K562 (cell line): ENCODE data around the gene PGA3. TPM values are rescaled to one million over a fixed set of nuclear protein-coding genes. Genes with fewer than 3 reads are reported as not detected.
"Not testable (repeated sequence)": the region's sequence is repeated elsewhere in the genome, so short reads cannot be mapped to it uniquely, and the experiment has no call there.

Source experiments
- ATAC-seq: fragments of 200-7000 bp; cut with Tn5 transposase; 3 replicates; pipeline ENCODE4 v1.9.1; 2020; ENCODE audit warnings: moderate library complexity
- BruUV-seq: library from RNA; stranded (reverse); fragments of 400-500 nt; replicated peaks from 2 replicates; lab custom pipeline; 2021; lab: Mats Ljungman, UMichigan
- CTCF ChIA-PET: fragments of 300-600 bp; formaldehyde crosslinking; extraction: SDS; loops from one replicate; lab custom pipeline; 2021; ENCODE audit warnings: low intra/inter-chr PET ratio; lab: Yijun Ruan, JAX
- POLR2A ChIA-PET: fragments of 300-600, 350-650 bp; sonication (Branson Sonifier 250); formaldehyde crosslinking; extraction: SDS; loops from one replicate; lab custom pipeline; 2021; ENCODE audit warnings: antibody characterized with exemption, inconsistent platforms; lab: Yijun Ruan, JAX
- DNase-seq, 4 experiments: peaks; one replicate each; pipeline versions ENCODE4 v3.0.0 to v3.0.0-alpha.2; 2011 to 2018; ENCODE audit warnings: low spot score in 3 of 4, mixed read lengths in 3 of 4; ENCODE audit errors: extremely low read depth in 1 of 4
- FAIRE-seq: peaks from 2 replicates; lab custom pipeline; 2011; peaks lifted over from hg19 to GRCh38; lab: Jason Lieb, UNC
- H2AFZ ChIP-seq: 2 replicates; pipeline ENCODE4 v1.6.0; 2011; ENCODE audit warnings: low read depth, low read length, control low read depth, inconsistent platforms
- H3K27ac ChIP-seq: fragments of 200-600 bp; 3 replicates; pipeline ENCODE4 v1.8.0; 2011; ENCODE audit warnings: low read depth, mild to moderate bottlenecking, control low read depth, inconsistent platforms, low read length, moderate library complexity, mixed read lengths; ENCODE audit errors: extremely low read depth
- H3K27me3 ChIP-seq, 2 experiments: fragments of 300-600 bp in 1 of 2; 2 replicates in 1 of 2; 3 replicates in 1 of 2; pipeline versions ENCODE4 v1.6.0 to v1.8.0; 2011; ENCODE audit warnings: inconsistent platforms in 2 of 2, low read length in 2 of 2, mild to moderate bottlenecking in 1 of 2, mixed read lengths in 1 of 2, moderate library complexity in 1 of 2; ENCODE audit not compliant: control insufficient read depth in 2 of 2, insufficient read depth in 2 of 2
- H3K36me3 ChIP-seq: fragments of 300-600 bp; 3 replicates; pipeline ENCODE4 v1.8.0; 2011; ENCODE audit warnings: mild to moderate bottlenecking, low read length, inconsistent platforms; ENCODE audit not compliant: control insufficient read depth, insufficient read depth
- H3K4me1 ChIP-seq, 2 experiments: fragments of 200-600 bp in 1 of 2; replicated peaks in 1 of 2; 2 replicates in 1 of 2; 3 replicates in 1 of 2; pipeline versions ENCODE4 v1.5.1 to v1.8.0; 2011; ENCODE audit warnings: inconsistent platforms in 2 of 2, low read length in 2 of 2, mild to moderate bottlenecking in 1 of 2, mixed read lengths in 1 of 2, moderate library complexity in 1 of 2; ENCODE audit not compliant: control insufficient read depth in 2 of 2, insufficient read depth in 2 of 2
- H3K4me2 ChIP-seq: 2 replicates; pipeline ENCODE4 v1.6.1; 2011; ENCODE audit warnings: low read length, control low read depth, inconsistent platforms, mixed read lengths; ENCODE audit not compliant: insufficient read depth
- H3K4me3 ChIP-seq: fragments of 200-600 bp; sonication (generic), shearing (Covaris generic); 2 replicates; pipeline ENCODE4 v1.5.1; 2016; ENCODE audit warnings: control low read depth, inconsistent platforms
- H3K79me2 ChIP-seq: fragments of 200-600 bp; 3 replicates; pipeline ENCODE4 v1.8.0; 2011; ENCODE audit warnings: low read length, inconsistent platforms; ENCODE audit not compliant: control insufficient read depth, insufficient read depth
- H3K9ac ChIP-seq, 2 experiments: 2 replicates each; pipeline versions ENCODE4 v1.6.0 to v1.6.1; 2011; ENCODE audit warnings: low read depth in 2 of 2, low read length in 2 of 2, control low read depth in 1 of 2, inconsistent platforms in 1 of 2, mild to moderate bottlenecking in 1 of 2, mixed read lengths in 1 of 2; ENCODE audit not compliant: insufficient read depth in 1 of 2
- H3K9me1 ChIP-seq: one replicate; pipeline ENCODE4 v1.6.0; 2011; ENCODE audit warnings: inconsistent platforms, mild to moderate bottlenecking, low read length, moderate library complexity; ENCODE audit not compliant: control insufficient read depth, insufficient read depth
- H3K9me3 ChIP-seq: replicated peaks from 2 replicates; pipeline ENCODE4 v1.5.1; 2011; ENCODE audit warnings: low read depth, low read length, inconsistent platforms; ENCODE audit not compliant: control insufficient read depth, insufficient read depth
- H4K20me1 ChIP-seq: replicated peaks from 2 replicates; pipeline ENCODE4 v1.6.1; 2011; ENCODE audit warnings: low read length, inconsistent platforms, mixed read lengths; ENCODE audit not compliant: control insufficient read depth, insufficient read depth
- WGBS: fragments of 100-300 bp; shearing (Covaris generic); methylation state at CpG from one replicate; pipeline ENCODE4 v1.1.6; 2016; ENCODE audit warnings: low coverage, mixed read lengths; ENCODE audit not compliant: insufficient coverage; ENCODE audit errors: missing lambda C conversion rate; 5-methylcytosine and 5-hydroxymethylcytosine counted together
- in situ Hi-C: fragments of 300-500 bp; cut with MboI; formaldehyde crosslinking; loops from 4 replicates; pipeline ENCODE4 v1.15.0; 2018; ENCODE audit warnings: inconsistent platforms, mixed read lengths
- intact Hi-C: fragments of 100-400 bp; cut with micrococcal nuclease; formaldehyde crosslinking; loops from 2 replicates; pipeline ENCODE4 v1.14.2; 2022
- polyA plus RNA-seq, 8 experiments: library from polyadenylated mRNA; depleted of rRNA in 4 of 8; stranded (reverse) in 5 of 8; unstranded in 3 of 8; fragments of >200 nt; fragmentation: Nextera tagmentation in 2 of 8; fragmentation: Illumina TruSeq in 1 of 8; extraction: Ambion mirVana in 2 of 8; extraction: Trizol in 1 of 8; gene quantifications; 2 replicates each; pipeline versions ENCODE4 v1.2.1 to v1.2.3, GENCODE V29; 2011 to 2014; ENCODE audit warnings: inconsistent platforms in 1 of 8, missing spikeins in 1 of 8
- total RNA-seq, 7 experiments: library from RNA; depleted of rRNA in 6 of 7; stranded (reverse); fragments of >200 nt in 6 of 7; fragmentation: Illumina TruSeq in 2 of 7; extraction: Trizol in 2 of 7; gene quantifications; 2 replicates each; pipeline versions ENCODE4 v1.2.1 to v1.2.3, GENCODE V29; 2011 to 2021; ENCODE audit warnings: low replicate concordance in 1 of 7

PGA3 gene
- total and polyA plus RNA-seq, 9 of the 15 experiments (the other 6 are each of a cell fraction or from before 2014, with no cell fraction given): 0.15 to 0.18 (median 0.18) TPM; not detected in 6

DNA sequence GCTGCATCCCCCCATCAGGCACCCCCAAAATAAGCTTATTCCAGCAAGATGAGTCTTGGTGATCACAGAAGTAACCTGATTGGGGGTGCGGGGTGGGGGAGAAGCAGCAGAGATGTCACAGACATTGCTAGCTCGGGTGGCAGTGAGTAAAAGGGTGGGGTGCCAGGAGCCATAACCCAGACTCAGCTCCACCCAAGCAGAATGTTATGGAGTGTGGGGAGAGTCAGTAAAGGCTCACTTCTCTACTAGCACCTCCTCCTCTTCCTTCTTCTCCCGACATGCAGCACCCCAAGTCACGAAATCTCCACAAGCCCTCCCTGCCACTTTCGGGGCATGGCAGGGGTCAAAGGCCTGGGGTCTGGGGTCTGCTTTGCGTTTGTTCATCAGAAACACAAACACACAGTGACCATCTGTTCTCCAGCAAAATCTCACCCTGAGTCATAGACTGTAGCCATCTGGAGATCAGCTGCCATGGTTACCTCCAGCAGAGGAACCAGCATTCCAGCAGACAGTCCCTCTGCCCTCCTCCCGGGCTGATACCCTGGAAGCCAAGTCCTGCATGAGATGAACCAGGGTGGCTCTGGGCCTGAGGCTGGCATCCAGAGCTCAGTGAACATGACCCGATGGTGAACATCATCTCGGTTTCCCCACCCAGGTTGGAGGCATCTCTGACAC lies 4.5 kb downstream of the PGA3 start:
- H3K4me1 ChIP-seq, H3K9me3 ChIP-seq, H2AFZ ChIP-seq, H3K9ac ChIP-seq, CTCF ChIA-PET, H3K4me3 ChIP-seq, H3K4me2 ChIP-seq, FAIRE-seq, H3K27me3 ChIP-seq, H3K79me2 ChIP-seq, BruUV-seq, H4K20me1 ChIP-seq, POLR2A ChIA-PET, H3K9me1 ChIP-seq, H3K27ac ChIP-seq, intact Hi-C loops, in situ Hi-C loops, H3K36me3 ChIP-seq, ATAC-seq, DNase-seq: not testable (repeated sequence)
- no CpG with 5 or more reads among the region's 9 CpGs for WGBS

DNA sequence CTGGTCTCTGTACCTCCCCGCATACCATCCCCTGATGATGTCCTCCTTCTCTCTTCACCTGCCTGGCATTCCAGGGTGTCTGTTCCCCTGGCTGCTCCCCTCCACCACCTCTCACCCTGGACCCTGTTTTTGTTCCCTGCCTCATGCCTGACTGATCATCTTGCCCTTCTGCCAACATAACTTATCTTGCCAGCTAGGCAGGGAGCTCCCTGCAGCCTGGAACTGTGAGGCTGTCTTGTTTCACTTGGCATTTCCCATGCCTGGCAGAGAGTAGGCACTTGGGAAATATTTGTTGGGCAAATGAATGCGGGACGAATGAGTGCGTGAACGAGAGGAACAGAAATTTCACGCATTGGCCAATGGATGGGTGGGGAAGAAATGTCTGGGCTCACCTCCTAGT lies 7.3 kb downstream of the PGA3 start:
- CTCF ChIA-PET, BruUV-seq: not testable (repeated sequence)

DNA sequence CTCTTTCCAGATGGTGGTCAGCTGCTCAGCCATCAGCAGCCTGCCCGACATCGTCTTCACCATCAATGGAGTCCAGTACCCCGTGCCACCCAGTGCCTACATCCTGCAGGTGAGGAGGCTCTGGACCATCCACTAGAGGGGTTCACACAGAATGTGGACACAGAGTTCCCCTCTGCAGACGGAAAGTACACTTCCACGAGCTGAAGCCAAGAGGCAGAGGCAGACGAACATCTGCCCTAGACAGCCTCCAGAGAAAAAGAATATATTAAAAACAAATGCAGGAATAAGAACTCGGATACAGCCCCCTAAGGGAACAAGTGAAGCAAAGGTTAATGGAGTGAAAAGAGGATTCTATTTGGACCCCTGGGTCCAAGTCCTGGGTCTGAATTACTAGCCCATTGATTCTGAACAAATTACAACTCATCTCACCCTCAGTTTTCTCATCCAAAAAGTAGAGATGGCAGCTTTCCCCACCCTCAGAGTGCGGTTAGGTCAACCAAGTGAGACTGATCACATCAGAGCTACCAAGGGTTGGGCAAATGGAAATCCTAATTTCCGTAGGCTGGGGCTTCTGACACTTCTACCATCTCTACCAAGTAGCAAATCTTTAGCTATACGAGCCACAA lies 8.1 kb downstream of the PGA3 start:
- POLR2A ChIA-PET: not testable (repeated sequence)
- 0% methylated on average over 4 of the region's 10 CpGs for WGBS

More for the DNA sequence above, 7.3 kb downstream of the PGA3 start:
- H3K27me3 ChIP-seq, H3K36me3 ChIP-seq, POLR2A ChIA-PET, H3K4me1 ChIP-seq, H4K20me1 ChIP-seq, DNase-seq, H3K4me2 ChIP-seq, H3K9me1 ChIP-seq, H3K27ac ChIP-seq, H3K9ac ChIP-seq, in situ Hi-C loops, ATAC-seq, H3K9me3 ChIP-seq, H2AFZ ChIP-seq, intact Hi-C loops, H3K4me3 ChIP-seq, H3K79me2 ChIP-seq, FAIRE-seq: not testable (repeated sequence)
- WGBS: no CpG with 5 or more reads among the region's 6 CpGs

More for the DNA sequence above, 8.1 kb downstream of the PGA3 start:
- H2AFZ ChIP-seq, H3K27ac ChIP-seq, in situ Hi-C loops, H3K4me3 ChIP-seq, H3K4me1 ChIP-seq, BruUV-seq, H4K20me1 ChIP-seq, H3K4me2 ChIP-seq, H3K9me3 ChIP-seq, H3K9ac ChIP-seq, FAIRE-seq, H3K9me1 ChIP-seq, DNase-seq, CTCF ChIA-PET, H3K79me2 ChIP-seq, ATAC-seq, H3K27me3 ChIP-seq, intact Hi-C loops, H3K36me3 ChIP-seq: not testable (repeated sequence)
